ENCODE results near the gene SEMA3G. TPM values are rescaled to one million over a fixed set of nuclear protein-coding genes. Genes with fewer than 3 reads are reported as not detected.

Gene SEMA3G
- under 1 TPM; 0.20 to 0.33 TPM for total RNA-seq

DNA sequence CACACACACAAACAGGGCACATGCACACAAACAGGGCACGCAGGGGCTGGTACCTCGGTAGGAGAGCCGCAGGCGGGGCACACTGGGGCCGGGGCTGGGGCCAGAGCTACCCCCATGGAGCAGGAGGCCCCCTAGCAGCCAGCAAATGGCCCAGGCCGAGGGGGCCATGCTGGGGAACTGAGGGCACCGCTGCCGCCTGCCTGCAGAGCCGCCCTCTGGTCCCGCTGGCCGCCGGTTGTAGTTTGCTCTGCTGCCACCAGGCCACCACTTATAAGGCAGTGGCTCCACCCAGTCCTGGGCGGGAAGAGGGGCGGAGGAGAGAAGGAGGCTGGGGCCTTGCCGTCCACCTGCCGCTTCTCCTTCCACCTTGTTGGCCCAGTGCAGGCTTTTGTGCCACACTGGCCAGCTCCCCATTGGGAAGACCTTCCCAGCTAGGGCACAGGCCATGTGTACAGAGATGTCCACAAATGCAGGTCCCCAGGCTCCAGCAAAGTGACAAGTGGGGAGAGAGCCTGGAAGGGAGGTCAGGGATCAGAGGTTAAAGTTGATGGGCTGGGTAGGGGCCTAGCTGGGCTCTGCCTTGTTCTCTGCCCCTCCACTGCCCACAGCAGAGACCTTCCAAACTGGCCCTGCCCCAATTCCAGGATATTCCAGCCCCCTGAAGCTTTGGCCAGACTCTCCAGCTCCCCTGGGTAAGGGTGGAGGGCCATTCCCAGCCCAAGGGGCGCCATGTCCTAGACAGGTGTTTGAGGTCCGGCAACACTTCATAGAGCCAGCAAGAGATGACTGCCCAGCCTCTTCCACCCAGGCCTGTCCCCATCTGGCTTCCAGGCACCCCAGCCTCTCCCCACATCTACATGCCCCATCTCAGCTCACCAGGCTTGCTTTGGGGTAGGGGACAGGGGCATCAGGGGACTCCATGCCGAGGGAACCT, at the start of gene SEMA3G:
Gene SEMA3G (minus strand): TSS at position 244 of the 934 bp plus-strand sequence. CDS start 76 bp downstream, at position 168.
- DNase-seq (ENCODE audit: low spot score in 2 of 2) (peak in 1 of 2 donors; percentile 84), ATAC-seq (peak; percentile 92 to 97)
- no peaks in the 10 kb centered on the region for H3K9me3 Mint-ChIP-seq
- peak within 1 kb of the TSS in 1 of 2 donors; percentile 80 for H3K27ac Mint-ChIP-seq
- H3K36me3 Mint-ChIP-seq: no peaks in the 10 kb centered on the region

DNA sequence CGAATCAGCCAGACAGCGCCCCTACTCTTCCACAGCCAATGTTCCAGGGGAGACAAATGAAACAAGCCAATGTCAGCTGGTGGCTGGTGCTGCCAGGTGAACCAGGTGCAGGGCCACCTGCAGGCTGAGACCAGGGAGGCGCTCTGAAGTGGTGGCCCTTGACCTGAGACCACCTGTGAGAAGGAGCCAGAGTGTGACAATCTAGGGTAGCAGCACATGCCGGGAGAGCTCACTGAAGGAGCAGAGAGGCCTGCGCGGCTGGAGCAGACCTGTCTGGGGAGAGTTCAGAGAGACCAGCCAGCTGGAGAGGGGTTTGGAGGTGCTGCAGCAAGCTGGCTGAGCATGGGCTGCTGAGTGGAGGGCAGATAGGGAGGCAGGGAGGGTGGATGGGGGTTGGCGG, 49.5 kb upstream of the SEMA3G start:
- DNase-seq (ENCODE audit: low spot score in 2 of 2) (no peak), ATAC-seq (no peak)
- H3K36me3 Mint-ChIP-seq: peaks cover 0 to 4% of the 10 kb centered on the region in 2 donors
- H3K9me3 Mint-ChIP-seq: no peaks in the 10 kb centered on the region
- peak overlapping the region in 1 of 2 donors; percentile 81 for H3K27ac Mint-ChIP-seq

DNA sequence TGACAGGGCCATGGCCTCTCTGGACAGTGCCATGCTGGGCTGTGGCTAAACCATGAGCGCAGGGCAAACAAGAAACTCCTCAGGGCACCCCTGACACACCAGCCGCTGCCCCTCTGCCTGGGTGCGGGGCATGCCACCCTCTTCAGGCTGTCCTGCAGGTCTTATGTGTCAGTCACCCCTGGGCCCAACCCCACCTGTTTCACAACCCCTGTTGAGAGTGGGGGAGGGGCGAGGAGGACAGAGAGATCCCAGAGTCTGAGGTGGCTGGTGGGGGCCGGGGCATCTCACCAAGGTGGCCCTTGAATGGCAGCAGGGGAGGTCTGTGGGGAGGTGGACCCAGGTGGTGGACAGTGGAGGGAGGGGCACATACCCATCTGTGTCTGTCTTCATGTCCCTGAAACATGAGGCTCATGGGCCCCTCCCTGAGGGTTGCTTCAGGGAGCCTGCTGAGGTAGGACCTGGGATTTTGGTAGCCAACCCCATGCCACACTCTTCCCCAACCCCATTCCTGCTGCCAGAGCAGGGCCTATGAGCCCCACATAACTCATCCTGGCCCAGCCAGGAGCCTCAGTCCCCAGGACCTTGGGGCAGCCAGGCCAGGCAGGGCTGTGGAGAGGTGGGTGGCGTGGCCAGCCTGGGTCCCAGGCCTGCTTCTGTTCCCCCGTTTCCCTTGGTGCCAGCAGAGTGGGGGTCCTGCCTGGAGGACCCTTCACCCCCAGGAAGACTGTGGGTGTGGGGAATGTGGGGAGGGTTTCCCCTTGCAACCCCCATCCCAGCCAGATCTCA, 48.5 kb upstream of the SEMA3G start:
- ATAC-seq (no peak), DNase-seq (ENCODE audit: low spot score in 2 of 2) (no peak)
- Mint-ChIP-seq H3K36me3 (peaks cover 0 to 4% of the 10 kb centered on the region in 2 donors), H3K27ac (peak overlapping the region in 1 of 2 donors; percentile 44), H3K9me3 (no peaks in the 10 kb centered on the region)

DNA sequence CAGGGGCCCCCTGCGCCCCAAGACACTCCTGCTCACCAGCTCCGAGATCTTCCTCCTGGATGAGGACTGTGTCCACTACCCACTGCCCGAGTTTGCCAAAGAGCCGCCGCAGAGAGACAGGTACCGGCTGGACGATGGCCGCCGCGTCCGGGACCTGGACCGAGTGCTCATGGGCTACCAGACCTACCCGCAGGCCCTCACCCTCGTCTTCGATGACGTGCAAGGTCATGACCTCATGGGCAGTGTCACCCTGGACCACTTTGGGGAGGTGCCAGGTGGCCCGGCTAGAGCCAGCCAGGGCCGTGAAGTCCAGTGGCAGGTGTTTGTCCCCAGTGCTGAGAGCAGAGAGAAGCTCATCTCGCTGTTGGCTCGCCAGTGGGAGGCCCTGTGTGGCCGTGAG, 47.2 kb upstream of the SEMA3G start:
- no peak for DNase-seq (ENCODE audit: low spot score in 2 of 2)
- peaks cover 0 to 4% of the 10 kb centered on the region in 2 donors for H3K36me3 Mint-ChIP-seq
- no peaks in the 10 kb centered on the region for H3K9me3 Mint-ChIP-seq
- no peak for ATAC-seq
- no peak overlapping the region for H3K27ac Mint-ChIP-seq

DNA sequence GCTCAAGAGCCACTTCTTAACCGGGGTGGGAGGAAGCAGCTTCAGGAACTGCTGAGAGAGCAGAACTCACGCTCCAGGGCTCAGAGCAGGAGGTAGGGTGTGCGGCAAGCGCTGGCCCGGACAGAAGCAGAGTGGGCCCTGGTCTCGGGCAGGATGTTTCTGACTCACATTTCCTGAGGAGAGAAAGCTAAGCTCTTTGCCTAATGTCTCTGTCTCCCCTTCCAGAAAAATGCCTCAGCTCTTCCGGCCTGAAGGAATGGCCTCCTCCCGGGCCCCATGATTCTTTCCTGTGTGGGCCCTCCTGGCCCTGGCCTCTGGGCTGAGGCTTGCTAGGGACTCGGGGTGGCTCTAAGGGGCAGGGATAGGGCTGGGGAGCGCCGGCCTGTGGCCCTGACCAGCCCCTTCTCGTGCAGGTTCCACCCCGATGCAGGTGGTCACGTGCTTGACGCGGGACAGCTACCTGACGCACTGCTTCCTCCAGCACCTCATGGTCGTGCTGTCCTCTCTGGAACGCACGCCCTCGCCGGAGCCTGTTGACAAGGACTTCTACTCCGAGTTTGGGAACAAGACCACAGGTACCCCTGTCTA, 46.1 kb upstream of the SEMA3G start:
- H3K36me3 Mint-ChIP-seq: peaks cover 0 to 4% of the 10 kb centered on the region in 2 donors
- DNase-seq (ENCODE audit: low spot score in 2 of 2) (no peak), ATAC-seq (no peak)
- no peaks in the 10 kb centered on the region for H3K9me3 Mint-ChIP-seq
- peak overlapping the region in 1 of 2 donors; percentile 68 for H3K27ac Mint-ChIP-seq

DNA sequence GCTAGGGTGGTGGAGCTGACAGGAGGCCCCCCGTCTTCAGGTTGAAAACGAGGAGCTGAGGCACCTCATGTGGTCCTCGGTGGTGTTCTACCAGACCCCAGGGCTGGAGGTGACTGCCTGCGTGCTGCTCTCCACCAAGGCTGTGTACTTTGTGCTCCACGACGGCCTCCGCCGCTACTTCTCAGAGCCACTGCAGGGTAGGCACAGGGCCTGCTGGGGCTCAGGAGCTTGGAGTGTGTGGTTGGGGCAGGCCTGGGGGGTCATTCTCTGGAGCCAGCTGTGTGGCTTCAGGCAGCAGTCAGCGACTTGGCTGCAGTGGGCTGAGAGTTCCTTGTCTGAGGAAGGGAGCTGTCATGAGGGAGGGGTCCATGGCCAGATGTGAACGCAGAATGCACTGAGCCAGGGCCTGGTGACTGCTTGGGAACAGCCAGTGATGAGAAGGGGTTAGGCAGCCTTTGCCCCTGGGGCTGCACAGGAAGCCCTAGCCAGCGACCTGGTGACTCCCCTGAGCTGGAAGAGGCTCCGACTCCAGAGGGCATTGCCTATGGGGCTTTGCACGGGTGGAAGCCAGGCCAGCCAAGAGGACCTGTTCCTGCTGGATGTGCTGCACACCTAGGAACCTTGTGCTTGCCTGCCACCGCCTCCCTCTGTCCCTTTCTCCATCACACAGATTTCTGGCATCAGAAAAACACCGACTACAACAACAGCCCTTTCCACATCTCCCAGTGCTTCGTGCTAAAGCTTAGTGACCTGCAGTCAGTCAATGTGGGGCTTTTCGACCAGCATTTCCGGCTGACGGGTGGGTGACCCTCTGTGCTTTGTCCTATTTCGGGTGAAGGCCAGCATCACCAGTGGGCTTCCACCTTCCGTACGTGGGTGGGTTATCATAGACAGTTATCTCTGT, 45.4 kb upstream of the SEMA3G start:
- no peak overlapping the region for H3K27ac Mint-ChIP-seq
- peaks cover 0 to 4% of the 10 kb centered on the region in 2 donors for H3K36me3 Mint-ChIP-seq
- no peak for ATAC-seq
- no peaks in the 10 kb centered on the region for H3K9me3 Mint-ChIP-seq
- no peak for DNase-seq (ENCODE audit: low spot score in 2 of 2)

DNA sequence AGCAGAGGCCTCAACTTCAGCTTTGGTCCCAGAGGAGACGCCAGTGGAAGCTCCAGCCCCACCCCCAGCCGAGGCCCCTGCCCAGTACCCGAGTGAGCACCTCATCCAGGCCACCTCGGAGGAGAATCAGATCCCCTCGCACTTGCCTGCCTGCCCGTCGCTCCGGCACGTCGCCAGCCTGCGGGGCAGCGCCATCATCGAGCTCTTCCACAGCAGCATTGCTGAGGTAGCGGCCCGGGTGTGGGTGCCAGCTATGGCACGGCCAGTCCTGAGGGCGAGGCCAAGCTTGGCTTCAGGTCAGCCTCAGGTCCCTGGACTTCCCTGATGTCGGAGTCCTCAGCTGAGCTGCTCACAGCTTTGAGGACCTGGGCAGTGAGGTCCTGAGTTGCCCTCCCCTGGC, 44.5 kb upstream of the SEMA3G start:
- ATAC-seq (no peak), DNase-seq (ENCODE audit: low spot score in 2 of 2) (no peak)
- H3K36me3 Mint-ChIP-seq: peaks cover 0 to 4% of the 10 kb centered on the region in 2 donors
- H3K27ac Mint-ChIP-seq: no peak overlapping the region
- no peaks in the 10 kb centered on the region for H3K9me3 Mint-ChIP-seq

DNA sequence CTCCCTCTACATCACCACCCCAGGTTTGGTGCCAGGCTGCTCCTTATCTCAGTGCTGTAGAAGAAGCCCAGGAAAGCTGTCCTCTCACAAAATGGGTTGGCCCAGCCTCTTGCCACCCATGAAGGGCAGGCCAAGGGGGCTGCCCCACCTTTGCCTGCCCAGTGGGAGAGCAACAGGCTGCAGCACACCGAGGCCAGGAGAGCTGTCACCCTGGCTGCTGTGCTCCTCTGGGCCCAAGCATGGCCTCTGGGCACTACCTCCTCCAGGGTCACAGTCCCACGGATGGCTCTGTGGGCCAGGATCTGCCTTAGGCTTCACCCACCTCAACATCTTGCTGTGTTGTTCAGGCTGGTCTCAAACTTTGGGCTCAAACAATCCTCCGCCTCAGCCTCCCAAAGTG, 43.8 kb upstream of the SEMA3G start:
- H3K36me3 Mint-ChIP-seq: peaks cover 0 to 4% of the 10 kb centered on the region in 2 donors
- no peaks in the 10 kb centered on the region for H3K9me3 Mint-ChIP-seq
- no peak overlapping the region for H3K27ac Mint-ChIP-seq
- DNase-seq (ENCODE audit: low spot score in 2 of 2) (no peak), ATAC-seq (no peak)

DNA sequence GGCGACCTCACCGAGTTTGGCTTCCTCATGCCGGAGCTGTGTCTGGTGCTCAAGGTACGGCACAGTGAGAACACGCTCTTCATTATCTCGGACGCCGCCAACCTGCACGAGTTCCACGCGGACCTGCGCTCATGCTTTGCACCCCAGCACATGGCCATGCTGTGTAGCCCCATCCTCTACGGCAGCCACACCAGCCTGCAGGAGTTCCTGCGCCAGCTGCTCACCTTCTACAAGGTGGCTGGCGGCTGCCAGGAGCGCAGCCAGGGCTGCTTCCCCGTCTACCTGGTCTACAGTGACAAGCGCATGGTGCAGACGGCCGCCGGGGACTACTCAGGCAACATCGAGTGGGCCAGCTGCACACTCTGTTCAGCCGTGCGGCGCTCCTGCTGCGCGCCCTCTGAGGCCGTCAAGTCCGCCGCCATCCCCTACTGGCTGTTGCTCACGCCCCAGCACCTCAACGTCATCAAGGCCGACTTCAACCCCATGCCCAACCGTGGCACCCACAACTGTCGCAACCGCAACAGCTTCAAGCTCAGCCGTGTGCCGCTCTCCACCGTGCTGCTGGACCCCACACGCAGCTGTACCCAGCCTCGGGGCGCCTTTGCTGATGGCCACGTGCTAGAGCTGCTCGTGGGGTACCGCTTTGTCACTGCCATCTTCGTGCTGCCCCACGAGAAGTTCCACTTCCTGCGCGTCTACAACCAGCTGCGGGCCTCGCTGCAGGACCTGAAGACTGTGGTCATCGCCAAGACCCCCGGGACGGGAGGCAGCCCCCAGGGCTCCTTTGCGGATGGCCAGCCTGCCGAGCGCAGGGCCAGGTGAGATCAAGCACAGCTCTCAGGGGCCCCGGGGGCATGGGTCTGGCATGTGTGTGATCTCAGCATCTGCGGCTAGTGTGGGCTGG, 43.1 kb upstream of the SEMA3G start:
- peaks cover 0 to 4% of the 10 kb centered on the region in 2 donors for H3K36me3 Mint-ChIP-seq
- no peaks in the 10 kb centered on the region for H3K9me3 Mint-ChIP-seq
- peak overlapping the region in 1 of 2 donors; percentile 55 for H3K27ac Mint-ChIP-seq
- DNase-seq (ENCODE audit: low spot score in 2 of 2) (no peak), ATAC-seq (no peak)

DNA sequence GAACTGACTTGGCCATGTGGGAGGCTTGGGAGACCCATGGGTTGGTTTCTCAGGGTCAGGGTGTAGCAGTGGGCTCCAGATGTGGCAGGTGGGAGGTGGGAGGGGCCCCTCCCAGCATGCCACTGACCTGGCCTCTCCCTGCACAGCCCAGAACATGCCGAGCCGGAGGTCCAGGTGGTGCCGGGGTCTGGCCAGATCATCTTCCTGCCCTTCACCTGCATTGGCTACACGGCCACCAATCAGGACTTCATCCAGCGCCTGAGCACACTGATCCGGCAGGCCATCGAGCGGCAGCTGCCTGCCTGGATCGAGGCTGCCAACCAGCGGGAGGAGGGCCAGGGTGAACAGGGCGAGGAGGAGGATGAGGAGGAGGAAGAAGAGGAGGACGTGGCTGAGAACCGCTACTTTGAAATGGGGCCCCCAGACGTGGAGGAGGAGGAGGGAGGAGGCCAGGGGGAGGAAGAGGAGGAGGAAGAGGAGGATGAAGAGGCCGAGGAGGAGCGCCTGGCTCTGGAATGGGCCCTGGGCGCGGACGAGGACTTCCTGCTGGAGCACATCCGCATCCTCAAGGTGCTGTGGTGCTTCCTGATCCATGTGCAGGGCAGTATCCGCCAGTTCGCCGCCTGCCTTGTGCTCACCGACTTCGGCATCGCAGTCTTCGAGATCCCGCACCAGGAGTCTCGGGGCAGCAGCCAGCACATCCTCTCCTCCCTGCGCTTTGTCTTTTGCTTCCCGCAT, 42.3 kb upstream of the SEMA3G start:
- Mint-ChIP-seq H3K27ac (peak overlapping the region in 1 of 2 donors; percentile 55), H3K36me3 (peaks cover 0 to under 1% of the 10 kb centered on the region in 2 donors), H3K9me3 (no peaks in the 10 kb centered on the region)
- no peak for ATAC-seq
- no peak for DNase-seq (ENCODE audit: low spot score in 2 of 2)

DNA sequence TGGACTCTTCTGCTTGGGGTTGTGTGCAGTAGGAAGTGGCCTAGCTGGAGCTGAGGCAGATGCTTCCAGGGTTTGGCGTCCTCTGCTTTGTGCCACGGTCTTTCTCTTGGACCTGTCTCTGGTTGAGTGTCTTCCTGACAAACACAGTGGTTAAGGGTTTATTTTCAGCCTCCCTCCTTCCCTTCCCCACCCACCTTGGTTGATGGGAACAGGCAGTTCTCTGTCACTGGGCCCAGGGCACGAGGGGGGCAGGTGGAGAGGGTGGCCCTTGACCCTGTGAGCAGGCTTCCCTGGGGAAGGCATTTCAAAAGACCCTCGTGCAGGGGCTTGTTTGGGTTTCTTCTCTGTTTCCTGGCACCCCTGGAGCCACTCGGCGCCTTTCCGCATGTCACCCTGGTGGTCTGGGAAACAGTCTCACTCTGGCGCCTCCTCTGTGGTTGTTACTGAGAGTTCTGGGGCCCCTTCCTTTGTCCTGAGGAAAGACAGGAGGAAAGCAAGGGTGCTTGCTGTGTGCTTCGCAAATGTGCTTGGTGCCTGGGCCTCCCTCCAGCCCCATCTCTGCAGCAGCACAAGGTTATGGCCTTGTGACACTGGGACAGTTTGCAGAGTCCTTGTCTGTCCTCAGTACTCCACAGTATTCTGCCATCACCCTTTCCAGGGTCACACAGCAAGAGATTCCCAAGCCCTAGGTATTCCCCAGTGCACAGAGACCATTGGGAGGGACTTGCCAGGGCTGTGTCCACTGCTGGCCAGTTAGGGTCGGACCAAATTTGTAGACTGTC, 40.0 kb upstream of the SEMA3G start:
- H3K9me3 Mint-ChIP-seq: no peaks in the 10 kb centered on the region
- peak overlapping the region; percentile 72 to 75 for H3K27ac Mint-ChIP-seq
- ATAC-seq (no peak), DNase-seq (ENCODE audit: low spot score in 2 of 2) (no peak)
- H3K36me3 Mint-ChIP-seq: peaks cover 0 to 6% of the 10 kb centered on the region in 2 donors

DNA sequence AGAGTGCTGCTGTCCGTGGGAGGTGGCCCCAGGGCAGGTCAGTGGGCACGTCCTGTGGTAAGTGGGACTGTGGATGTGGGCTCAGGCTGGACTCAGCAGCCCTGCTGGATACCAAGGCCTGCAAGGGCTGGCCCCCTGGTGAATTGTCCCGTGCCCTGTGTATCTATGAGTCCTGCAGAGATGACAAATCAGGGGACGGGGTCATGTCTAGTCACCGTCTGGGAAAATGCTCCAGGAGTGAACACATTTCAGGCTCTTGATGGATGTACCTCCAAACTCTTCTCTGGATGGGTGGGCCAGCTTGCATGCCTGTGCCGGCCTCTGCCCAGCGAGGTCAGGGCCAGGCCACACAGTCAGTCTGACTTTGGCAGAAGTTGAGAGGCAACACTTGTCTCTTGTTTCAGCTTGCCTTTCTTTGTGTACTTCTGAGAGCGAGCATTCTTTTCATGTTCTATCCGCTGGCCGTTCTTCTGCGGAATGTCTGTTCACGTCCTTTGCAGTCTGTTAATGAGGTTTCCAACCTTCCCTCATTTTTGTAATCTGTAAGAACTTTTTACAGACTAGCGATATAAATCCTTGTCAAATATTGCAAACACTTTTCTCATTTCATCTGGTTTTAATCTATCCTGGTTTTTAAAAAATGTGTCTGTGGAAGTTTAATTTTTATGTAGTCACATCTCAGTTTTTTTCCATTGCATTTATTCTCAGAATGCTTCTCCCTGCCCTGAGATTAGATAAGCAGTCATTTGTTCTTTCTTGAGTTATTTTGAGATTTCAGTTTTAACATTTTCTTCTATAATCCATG, 38.9 kb upstream of the SEMA3G start:
- ATAC-seq (no peak), DNase-seq (ENCODE audit: low spot score in 2 of 2) (no peak)
- Mint-ChIP-seq H3K27ac (peak overlapping the region; percentile 33 to 66), H3K36me3 (peaks cover 0 to 6% of the 10 kb centered on the region in 2 donors), H3K9me3 (no peaks in the 10 kb centered on the region)

DNA sequence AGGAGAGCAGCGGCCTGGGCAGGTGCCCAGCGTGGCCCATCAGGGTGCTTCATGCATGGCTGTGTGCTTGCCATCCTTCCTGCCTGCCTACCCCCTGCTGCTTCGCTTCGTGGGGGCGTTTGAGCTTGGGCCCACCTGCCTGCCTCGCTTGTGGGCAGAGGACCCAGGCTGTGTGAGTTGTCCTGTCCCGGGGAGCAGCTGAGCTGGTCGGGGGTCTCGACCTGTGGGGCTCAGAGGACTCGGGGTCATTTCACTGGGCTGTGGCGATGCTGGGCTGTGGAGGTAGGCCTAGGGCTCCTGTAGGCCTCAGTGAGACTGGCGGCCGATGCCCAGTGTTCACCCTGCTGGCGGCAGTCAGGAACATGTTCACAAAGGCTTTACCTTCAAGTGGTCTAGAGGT, 38.2 kb upstream of the SEMA3G start:
- no peak for DNase-seq (ENCODE audit: low spot score in 2 of 2)
- Mint-ChIP-seq H3K36me3 (peaks cover 0 to 6% of the 10 kb centered on the region in 2 donors), H3K9me3 (no peaks in the 10 kb centered on the region), H3K27ac (peak overlapping the region; percentile 33 to 48)
- ATAC-seq: no peak

Measured in activated naive CD4-positive, alpha-beta T cell treated with anti-CD3 and anti-CD28 coated beads, Interleukin-2, amount 50 U/mL, for 72 hours (primary cell).